Fibroblast of the conjunctiva (primary cell): Measurements from ENCODE around the gene CDKAL1.

Experiments
- DNase-seq: peaks from one replicate; pipeline ENCODE4 v3.0.0-alpha.2; 2010; ENCODE audit warnings: low read depth

CDKAL1 gene

DNA sequence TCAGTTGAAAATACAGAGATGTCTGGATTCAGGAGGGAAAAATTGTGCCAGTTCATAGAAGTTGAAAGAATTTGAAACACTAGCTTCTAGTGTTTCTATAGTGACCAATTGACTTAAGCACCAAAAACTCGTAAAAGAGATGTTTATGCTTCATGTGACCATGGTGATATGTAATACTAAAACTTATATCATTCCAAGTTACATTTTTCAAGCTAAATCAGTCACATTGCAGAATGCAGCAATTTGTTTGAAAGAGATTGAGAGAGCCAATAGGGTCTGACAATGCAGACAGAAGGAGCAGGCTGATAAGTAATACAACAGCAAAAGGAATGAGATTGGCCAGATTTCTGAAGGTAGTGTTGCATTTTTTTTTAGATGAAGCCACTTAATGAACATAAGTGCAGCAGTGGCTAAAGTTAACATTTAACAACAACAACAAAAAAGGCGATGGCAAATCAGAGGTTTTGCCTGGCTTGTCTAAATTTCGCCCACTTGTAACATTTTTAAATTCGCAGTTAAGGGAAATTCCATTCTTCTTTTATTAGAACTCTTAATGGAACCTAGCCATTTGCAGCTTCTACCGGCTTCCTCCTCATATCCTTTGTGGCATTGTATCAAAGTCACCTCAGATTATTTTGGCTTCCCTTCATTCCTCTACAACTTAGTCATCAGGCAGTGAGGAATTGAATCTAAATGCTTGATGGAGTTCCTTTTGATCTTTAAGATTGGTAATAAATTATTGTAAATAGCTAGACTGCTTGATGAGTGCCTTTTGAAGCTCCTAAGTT lies 575.3 kb downstream of the CDKAL1 start:
- DNase-seq: peak; percentile 26

DNA sequence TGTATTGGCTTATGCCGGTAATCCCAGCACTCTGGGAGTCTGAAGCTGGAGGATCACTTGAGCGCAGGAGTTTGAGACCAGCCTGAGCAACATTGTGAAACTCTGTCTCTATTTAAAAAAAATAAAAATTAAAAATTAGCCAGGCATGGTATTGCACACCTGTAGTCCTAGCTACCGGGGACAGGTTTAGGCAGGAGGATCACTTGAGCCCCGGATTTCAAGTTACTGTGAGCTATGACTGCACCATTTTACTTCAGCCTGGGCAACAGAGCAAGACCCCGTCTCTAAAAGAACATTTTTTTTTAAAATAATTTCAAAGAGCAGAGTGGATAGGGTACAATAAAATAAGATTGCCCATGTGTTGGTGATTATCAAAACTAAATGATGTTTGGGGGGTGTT lies 576.4 kb downstream of the CDKAL1 start:
- DNase-seq: no peak

DNA sequence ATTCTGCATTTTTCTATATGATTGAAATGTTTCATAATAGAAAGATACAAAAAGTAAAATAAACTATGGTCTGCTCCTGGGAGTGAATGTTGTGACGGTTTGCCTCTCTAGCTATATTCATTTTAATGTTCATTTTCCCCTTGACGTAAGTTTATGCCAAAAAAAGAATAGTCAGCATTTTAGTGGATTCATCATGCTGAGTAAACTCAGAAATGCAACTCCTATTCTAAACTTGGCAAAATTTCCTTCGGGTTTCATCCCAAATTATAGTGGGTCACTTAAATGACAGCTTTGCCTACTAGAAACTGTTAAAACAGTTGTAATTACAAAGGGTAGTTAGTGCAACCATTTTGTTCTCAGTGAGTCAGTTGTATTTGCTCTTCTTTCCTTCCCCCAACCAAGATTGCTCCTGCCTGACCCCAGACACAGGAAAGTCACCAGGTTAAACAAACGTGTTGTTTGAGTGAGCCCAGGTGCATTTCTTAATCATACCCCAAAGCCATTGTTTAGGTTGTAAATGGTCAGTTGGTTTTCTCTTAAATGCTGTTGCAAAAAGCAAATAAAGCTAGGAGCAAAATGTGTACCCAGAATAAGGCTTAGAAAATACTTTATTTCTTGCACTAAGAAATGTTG lies 577.0 kb downstream of the CDKAL1 start:
- no peak for DNase-seq

DNA sequence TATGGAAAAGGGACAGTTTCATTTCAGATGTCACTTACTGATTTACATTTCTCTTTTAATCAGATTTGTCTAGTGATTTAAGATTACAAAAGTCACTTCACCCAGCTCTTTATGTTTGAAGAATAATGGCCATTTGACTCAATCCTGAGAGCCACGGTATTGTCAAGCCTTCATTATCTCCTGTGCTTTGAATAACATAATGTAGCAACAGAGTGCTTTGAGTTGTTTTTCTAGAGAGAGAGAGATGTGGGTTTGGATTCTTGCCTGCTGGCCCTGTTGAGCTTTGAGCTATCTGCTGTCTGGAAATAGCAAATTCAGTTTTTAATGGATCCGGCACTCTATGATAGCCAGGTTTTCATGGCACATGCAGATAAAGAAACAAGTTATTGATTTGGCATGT lies 580.9 kb downstream of the CDKAL1 start:
- DNase-seq: no peak

DNA sequence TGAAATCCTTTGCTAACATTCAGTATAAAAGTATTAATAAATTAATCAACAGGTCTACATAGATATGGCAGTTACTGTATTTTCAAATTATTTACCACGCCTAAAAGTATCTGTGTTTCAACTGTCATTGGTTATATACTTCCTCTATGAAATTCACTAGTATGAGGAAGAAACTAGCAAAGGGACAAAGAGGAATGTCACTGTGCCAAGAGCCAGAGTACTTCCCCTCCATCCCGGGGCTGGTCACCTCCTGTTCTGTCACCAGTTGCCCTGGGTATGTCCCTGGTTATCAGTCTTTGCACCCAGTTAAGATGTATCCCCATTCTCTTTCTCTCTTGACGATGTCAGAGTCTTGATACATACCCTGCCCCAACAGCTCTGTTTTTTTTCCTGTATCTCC lies 582.5 kb downstream of the CDKAL1 start:
- no peak for DNase-seq

DNA sequence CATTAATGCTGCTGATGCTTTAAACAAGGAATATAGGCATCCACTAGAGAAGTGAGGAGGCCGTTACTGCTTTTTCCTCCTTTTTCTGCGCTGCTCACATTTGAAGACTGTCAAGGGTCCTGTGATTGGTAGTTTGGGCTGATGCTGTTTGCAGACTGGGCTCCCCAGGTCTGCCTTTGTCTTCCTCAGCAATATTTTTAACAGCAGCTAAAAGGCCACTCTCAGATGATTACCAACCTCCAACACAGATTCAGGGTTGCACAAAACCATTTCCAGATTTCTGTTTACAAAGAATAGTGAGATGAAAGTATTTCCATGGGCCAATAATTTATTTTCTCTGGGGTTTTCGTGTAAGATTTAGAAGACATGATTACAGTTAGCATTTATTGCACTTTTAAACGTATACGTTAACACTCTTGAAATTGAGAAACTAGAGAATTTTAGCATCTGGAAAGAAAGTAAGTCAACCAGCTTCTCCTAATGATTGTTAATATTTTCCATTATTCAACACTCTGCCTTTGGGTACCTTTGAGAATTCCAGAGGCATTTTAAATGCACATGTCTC lies 584.0 kb downstream of the CDKAL1 start:
- DNase-seq: no peak

DNA sequence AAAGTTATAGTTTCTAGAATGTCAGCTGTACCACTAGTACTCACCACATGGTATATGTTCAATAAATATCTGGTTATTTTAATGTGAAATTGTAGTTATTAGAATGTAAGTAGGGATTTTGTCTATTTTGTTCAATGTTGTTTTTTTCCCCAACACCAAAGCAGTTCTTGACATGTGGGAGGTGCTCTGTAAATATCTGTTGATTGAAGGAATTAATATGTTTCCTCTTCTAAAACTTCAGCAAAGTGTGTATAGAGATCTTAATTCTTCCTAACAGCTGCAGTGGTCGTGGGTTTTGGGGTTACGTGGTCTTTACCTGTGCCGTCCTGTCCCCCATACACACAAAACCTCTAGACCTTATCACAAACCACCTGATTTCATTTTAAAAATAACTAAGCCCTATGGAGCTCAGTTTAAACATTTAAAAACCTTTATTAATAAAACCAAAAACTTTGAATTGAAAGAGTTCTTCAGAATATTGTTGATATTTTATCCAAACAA lies 587.4 kb downstream of the CDKAL1 start:
- no peak for DNase-seq

DNA sequence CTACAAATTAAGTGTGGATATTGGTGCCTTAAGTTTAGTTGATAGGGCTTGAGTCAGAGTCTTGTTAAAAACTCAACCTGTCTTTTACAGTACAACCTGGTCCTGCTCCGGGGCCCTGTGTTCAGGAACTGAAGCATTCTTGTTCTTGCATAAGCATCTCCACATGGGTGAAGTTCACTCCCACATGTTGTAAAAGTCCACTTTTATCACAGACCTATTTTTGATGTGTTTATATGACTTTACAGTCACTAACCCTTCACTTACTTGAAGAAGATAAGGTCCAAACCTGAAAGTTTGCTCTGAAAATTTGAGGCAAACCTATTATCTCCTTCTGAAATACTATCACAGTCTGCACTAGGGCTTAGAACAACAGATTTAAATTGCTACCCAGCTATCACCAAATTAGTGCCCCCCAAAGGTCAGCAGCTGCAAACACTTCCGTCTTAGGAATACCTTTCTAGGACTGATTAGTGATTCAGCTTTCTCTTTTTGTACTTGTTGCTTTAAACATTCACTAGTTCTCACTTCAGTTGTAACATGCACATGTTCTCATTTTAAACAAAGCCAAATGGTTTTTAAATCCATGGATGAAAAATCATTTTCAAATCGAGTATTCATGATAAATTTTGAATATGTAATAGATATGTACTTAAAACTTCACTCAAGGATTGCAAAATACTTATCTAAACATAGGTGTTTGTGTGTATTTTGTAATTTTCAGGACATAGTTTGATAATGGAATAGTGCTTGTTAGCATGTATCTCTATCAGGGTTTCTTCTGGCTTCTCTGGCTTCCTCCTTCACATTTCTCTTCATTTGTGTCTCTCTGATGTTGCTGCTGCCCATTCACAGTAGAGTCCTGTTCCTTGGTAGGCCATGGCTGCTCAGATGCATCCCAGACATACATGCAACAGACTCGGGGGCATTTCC lies 589.5 kb downstream of the CDKAL1 start:
- no peak for DNase-seq

DNA sequence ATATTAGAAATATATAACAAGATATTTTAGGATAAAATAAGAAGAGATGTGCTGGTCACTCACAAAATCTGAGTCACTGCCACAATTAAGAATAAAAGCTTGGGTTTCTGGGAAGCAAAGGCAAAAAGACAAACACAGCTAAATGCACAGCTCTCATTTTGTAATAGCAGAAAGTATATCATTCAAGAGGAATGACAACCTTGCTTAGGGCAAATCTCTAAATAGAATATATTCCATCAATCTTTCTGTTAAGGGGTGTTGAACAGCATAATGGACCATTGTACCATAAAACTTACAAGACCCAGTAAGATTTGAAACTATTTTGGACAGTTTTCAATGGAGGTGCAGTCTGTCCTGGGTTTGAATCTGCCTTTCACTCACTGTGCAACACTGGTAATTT lies 594.3 kb downstream of the CDKAL1 start:
- no peak for DNase-seq

DNA sequence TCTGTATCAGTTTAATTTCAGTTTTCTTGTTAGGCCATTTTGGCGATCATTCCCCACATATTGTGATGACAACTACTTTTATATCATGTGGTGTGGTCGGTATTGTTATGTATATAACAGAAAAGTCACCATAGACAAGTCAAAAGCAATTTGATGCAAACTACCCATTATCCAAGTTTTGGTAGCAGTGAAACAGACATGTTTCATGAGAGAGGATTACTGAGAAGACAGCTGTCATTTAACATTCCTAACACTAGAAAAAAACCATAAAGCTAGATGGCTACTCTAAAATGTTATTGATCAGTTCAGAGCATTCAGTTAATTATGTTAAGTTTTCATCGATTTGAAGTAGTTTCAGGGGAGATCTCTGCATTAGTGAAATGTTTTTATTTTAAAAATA lies 597.1 kb downstream of the CDKAL1 start:
- no peak for DNase-seq

DNA sequence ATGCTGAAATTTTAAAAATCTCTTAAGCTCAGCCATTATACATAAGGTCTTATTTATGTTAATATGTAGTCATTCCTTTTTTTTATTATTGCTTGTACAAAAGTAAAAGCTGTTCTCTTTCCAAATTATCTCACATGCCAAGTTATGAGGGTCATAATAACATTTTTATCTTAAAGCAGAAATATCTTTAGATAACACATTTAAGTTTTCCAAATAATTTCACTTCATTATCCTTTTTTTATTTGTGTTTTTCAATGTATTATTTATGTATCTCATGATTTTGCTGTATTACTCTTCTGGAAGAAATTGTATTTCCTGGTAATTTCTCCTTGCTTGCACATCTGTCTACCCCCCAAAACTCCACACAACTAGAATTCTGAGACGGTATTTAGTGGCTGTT lies 598.2 kb downstream of the CDKAL1 start:
- DNase-seq: no peak

DNA sequence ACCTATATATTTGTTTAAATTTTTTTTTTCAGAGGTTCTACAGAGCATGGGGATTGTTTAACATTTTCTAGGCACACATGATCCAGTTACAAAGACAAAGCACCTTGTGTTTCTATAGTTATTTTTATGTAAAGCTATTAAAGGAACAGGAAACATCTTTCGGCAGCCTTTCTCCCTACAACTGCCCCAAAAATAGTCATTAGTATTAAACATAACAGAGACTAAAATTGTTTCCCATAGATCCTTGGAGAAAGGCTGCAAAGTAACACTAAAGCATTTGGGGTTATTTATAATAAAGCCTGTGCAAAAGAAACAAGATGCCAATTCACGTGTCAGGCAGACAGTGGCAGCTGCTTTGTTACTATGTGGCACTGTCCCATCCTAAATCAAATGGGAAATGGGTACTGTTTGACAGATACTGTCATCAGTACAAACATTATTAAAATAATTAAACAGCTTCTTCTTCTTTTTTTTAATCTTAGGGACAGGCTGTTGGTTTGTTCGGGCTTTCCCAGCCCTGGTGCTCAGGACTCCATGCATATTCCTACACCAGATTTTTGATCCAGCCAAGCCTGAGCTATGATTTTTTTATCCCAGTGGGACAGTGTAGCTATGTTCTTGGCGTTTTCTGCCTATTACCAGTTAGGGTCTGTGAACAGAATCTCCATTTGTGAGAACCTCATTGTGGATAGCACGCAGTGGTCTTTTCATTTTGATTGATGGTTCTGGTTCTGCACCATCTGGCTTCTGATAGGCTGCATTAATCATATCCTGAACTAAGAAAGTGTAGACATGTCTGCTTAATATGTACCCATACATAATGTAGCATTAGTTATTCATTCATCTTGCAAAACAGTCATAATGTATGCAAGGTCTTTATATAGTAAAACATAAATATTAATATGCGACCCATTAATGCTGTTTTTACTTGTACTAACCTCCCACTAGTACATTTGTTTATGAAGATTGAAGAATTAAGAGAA lies 598.9 kb downstream of the CDKAL1 start:
- no peak for DNase-seq

DNA sequence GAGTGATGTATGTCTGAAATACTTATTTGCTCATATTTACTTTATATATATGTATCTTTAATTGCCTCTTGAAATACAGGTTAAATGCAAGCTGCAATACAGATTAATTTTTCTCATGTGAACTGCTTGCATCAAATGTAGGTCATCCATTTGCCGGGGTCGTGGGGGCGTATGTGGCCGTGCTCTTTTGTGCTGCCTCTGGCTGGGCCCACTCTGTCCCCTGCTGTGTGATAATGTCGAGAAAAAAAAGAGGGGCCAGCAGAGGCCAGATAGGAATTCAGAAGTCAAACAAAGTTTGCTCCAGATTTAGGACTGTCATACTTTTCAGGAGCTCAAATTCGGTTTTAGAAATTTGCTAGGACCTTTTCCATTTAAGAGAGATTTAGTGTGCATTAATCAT lies 599.6 kb downstream of the CDKAL1 start:
- DNase-seq: no peak

DNA sequence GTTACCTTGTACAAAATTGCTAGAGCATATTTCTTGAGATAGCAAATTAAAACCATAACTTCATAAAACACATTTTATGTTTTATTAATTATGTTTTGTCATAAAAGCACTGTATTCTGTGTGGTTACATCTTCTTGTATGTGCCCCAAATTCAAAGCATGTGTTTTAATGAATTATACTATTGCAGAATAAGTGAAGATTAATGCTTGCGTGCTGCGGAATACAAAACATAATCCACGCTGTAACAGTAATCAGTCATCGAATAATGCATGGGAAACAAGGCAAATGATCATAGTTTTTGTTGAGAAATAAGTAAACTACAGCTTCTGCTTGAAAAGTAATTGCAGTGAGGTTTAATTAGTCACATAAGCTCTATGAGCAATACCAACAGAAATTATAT lies 600.1 kb downstream of the CDKAL1 start:
- no peak for DNase-seq

DNA sequence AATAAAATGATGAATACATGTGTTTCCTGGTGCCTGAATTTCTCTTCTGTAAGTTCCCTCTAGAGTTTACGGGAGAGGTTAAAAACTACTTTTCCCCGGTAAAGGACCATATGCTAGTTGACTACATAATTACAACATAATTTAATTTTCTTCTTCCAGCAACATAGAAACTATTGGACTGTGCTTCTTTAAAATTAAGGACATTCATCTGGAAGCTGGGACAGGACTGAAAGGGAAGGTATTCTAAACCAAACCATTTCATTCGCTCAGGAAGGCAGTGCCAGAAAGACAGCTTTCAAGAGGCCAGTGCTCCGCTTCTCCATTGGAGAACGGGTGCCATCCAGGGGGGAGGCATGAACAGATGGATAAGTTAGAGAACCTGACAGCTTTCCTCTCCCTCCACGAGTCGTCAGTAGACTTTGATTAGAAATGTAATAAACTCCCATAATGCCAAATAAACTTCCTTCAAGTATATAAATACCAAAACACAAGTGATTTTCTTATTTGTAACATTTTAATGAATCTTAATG lies 601.3 kb downstream of the CDKAL1 start:
- no peak for DNase-seq

DNA sequence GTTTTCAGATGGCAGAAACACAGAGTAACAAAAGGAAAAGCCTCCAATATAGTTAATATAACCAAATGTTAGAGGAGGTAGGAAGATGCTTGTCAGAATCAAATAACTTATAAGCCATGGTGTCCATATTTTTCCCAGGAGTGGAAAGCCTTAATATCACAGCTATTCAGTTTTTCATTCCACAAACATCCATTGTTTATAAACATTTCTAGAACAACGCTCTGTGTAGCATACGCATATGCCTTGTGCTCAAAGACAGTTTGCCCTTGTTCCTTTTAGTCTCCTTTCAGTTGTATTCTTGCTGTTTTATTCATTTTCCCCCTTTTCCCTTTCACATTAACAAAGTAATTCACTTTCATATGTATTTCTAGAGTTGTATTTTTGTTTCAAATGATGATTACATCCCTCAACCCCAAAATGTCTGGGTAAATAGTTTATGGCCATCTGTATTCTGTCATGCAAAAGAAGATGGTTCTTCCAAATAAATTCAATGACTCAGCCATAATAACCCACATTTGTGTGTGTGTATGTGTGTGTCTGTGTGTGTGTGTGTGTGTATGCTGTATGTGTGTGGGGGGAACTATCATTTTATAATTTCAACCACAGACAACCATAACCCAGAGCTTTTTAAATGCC lies 603.6 kb downstream of the CDKAL1 start:
- DNase-seq: no peak

DNA sequence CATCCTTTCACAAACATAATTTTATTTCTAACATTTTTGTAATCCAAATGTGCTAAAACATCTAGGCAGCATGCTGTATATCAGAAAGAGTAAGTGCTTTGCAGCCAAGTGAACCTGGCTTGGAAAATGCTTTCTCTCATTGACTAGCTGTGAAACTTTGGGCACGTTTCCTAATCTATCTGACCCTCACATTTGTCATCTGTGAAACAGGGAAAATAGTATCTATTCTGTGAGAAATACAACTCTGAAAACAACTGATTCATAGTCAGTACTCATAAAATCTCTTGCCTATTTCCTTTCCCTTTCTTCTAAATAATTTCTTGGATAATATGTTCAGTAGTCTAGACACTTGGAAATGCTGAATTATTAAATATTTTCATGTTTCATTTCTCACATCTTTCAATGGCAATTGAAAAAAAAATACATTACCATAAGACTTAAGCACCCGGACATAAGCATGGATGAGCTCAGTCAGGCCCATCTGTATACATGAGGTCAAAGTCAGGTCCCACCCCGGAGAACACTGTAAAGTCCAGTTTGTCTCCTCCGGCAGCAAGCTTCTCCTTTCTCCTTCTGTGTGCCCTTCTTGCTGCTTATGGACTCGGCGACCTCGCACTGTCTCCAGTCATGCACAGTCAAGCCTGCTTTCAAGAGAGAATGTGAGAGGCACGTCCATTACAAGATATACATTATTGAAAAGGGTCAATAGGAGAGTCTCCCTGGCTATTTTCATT lies 604.2 kb downstream of the CDKAL1 start:
- DNase-seq: no peak

DNA sequence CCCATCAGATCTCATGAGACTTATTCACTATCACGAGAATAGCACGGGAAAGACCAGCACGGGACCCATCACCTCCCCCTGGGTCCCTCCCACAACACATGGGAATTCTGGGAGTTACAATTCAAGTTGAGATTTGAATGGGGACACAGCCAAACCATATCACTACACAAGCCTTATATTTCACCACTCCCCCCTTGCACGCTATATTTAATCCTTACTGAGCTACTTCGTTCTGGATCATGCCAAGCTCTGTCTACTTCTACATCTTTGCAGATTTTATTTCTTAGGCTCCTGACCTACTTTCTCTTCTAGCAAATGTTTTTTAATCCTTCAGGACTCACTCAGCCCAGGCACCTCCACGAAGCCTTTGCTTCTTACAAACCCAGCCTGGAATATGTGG lies 606.7 kb downstream of the CDKAL1 start:
- DNase-seq: no peak

DNA sequence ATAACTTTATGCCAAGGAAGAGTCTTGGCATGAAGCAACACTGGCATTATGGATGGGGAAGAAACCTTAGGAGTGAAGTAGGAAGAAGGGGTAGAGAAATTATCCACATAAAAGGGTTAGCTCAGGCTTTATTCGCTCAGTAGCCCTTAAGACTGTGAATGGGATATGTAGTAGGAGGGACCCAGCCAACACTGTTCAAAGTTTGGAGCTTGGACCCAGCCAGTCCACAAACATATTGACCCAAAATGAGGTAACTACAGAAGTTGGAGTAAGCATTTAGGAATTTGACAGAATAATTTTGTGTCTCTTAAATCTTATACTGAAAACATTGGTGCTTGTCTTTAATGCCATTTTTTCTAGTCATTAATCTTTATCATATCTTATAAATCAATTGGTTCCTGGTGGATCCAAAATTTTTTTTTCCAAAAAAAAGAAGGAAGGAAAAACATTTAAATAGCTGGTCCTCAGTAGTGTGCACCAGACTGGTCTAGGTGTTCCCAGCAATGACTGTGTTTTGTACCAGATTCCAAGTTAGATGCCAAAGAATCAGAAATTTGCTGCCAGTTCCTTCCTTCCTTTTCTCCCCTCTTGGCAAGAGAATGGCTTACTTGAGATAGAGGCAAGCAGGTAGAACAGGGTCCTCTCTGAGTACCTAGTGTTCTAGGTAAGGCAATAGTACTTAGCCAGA lies 607.5 kb downstream of the CDKAL1 start:
- no peak for DNase-seq
